Loucy (cell line): ENCODE measurements around the gene TTC14.

ENCODE experiments used
- H2AFZ ChIP-seq: fragments of 200-600 bp; sonication (generic); 2 replicates; pipeline ENCODE4 v1.6.0; 2016; ENCODE audit warnings: antibody characterized with exemption, mild to moderate bottlenecking, low read length, moderate library complexity
- H3F3A ChIP-seq: fragments of 200-600 bp; 2 replicates; pipeline ENCODE4 v1.6.0; 2016; ENCODE audit warnings: antibody characterized with exemption, low read depth, mild to moderate bottlenecking
- H3K27me3 ChIP-seq: fragments of 200-600 bp; sonication (generic); 2 replicates; pipeline ENCODE4 v1.6.1; 2014; ENCODE audit warnings: low read length, mild to moderate bottlenecking; ENCODE audit not compliant: insufficient read depth, poor library complexity, severe bottlenecking
- H3K36me3 ChIP-seq: fragments of 200-600 bp; sonication (generic); 2 replicates; pipeline ENCODE4 v1.6.1; 2016; ENCODE audit warnings: low read length; ENCODE audit not compliant: insufficient read depth
- H3K4me1 ChIP-seq: fragments of 200-600 bp; sonication (generic); 2 replicates; pipeline ENCODE4 v1.5.1; 2014; ENCODE audit warnings: low read length, mild to moderate bottlenecking; ENCODE audit not compliant: insufficient read depth, poor library complexity, severe bottlenecking
- H3K4me2 ChIP-seq: fragments of 200-600 bp; sonication (generic); 2 replicates; pipeline ENCODE4 v1.6.0; 2014; ENCODE audit warnings: antibody characterized with exemption, low read length, low read depth, mild to moderate bottlenecking; ENCODE audit not compliant: poor library complexity, severe bottlenecking
- H3K4me3 ChIP-seq: fragments of 200-600 bp; sonication (generic); 2 replicates; pipeline ENCODE4 v1.5.1; 2014; ENCODE audit warnings: low read length, mild to moderate bottlenecking, mixed read lengths; ENCODE audit not compliant: poor library complexity, severe bottlenecking
- H3K79me2 ChIP-seq: fragments of 200-600 bp; sonication (generic); 2 replicates; pipeline ENCODE4 v1.6.1; 2014; ENCODE audit warnings: low read length; ENCODE audit not compliant: insufficient read depth
- H3K9ac ChIP-seq: fragments of 200-600 bp; sonication (generic); 2 replicates; pipeline ENCODE4 v1.6.0; 2014; ENCODE audit warnings: mild to moderate bottlenecking, low read depth, low read length, moderate library complexity; ENCODE audit not compliant: poor library complexity, severe bottlenecking
- H3K9me2 ChIP-seq: fragments of 200-600 bp; sonication (generic); replicated peaks from 2 replicates; pipeline ENCODE4 v1.6.1; 2016; ENCODE audit warnings: low read depth, low read length, mixed read lengths
- H3K9me3 ChIP-seq: fragments of 200-600 bp; sonication (generic); 2 replicates; pipeline ENCODE4 v1.6.1; 2014; ENCODE audit warnings: mild to moderate bottlenecking, antibody characterized with exemption, low read length, low read depth; ENCODE audit not compliant: insufficient read depth
- H4K20me1 ChIP-seq: fragments of 200-600 bp; sonication (generic); 2 replicates; pipeline ENCODE4 v1.6.0; 2014; ENCODE audit warnings: antibody characterized with exemption, low read length, mild to moderate bottlenecking; ENCODE audit not compliant: insufficient read depth, poor library complexity, severe bottlenecking
- EZH2phosphoT487 ChIP-seq: fragments of 200-600 bp; IDR thresholded peaks from 2 replicates; pipeline ENCODE4 v1.6.1; 2018; ENCODE audit warnings: antibody characterized with exemption, mild to moderate bottlenecking, moderate library complexity, borderline replicate concordance
- TF ChIP-seq, protein P1 (sequence below): fragments of 200-600 bp; sonication (generic); conservative IDR thresholded peaks from 2 replicates; pipeline ENCODE4 v1.5.1; 2014; ENCODE audit warnings: mild to moderate bottlenecking, antibody characterized with exemption, low read length

The TTC14 gene

DNA sequence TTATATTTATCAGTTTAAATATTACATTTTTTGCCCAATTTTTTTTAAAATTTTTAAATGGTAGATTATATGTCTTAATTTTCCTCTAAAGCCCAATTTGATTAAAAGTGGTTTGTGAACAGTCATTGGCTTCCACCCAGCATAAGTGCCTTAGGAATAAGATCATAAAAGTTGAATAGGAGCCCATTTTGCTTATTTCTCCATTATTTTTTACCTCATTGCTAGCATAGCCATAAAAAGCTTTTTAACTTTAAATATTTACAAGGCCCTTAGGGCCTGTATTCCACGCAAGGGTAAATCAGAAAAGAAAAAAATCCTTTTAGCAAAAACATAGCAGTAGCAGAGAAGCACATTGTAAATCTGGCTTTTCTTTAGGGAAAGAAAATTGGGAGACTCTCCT, 9.0 kb downstream of the TTC14 start:
- Histone ChIP-seq H3K4me3 (no peak overlapping the region), H2AFZ (no peak overlapping the region), H3K79me2 (no peaks in the 10 kb centered on the region), H3K4me2 (no peak overlapping the region), H3K4me1 (no peaks in the 10 kb centered on the region), H3K36me3 (no peaks in the 10 kb centered on the region), H3F3A (no peaks in the 10 kb centered on the region; the same call in 1 of the 2 replicates), H3K9me3 (no peaks in the 10 kb centered on the region), H3K27me3 (no peaks in the 10 kb centered on the region), H3K9ac (no peak overlapping the region), H3K9me2 (no peaks in the 10 kb centered on the region), H4K20me1 (no peaks in the 10 kb centered on the region)
- TF ChIP-seq, protein P1, sequence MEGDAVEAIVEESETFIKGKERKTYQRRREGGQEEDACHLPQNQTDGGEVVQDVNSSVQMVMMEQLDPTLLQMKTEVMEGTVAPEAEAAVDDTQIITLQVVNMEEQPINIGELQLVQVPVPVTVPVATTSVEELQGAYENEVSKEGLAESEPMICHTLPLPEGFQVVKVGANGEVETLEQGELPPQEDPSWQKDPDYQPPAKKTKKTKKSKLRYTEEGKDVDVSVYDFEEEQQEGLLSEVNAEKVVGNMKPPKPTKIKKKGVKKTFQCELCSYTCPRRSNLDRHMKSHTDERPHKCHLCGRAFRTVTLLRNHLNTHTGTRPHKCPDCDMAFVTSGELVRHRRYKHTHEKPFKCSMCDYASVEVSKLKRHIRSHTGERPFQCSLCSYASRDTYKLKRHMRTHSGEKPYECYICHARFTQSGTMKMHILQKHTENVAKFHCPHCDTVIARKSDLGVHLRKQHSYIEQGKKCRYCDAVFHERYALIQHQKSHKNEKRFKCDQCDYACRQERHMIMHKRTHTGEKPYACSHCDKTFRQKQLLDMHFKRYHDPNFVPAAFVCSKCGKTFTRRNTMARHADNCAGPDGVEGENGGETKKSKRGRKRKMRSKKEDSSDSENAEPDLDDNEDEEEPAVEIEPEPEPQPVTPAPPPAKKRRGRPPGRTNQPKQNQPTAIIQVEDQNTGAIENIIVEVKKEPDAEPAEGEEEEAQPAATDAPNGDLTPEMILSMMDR, result no peak
- TF ChIP-seq EZH2phosphoT487, result no peak

DNA sequence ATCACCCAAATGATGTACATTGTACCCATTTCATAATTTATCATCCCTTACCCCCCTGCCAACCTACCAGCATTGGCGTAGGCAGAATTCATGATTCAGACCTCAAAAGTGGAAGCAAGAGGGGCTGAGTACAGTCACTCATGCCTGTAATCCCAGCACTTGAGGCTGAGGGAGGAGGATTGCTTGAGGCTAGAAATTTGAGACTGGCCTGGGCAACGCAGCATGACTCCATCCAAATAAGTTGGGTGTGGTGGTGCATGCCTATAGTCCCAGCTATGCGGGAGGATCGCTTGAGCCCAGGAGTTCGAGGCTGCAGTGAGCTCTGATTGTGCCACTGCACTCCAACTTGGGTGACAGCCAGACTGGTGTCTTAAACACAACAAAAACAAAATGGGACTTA, 10.4 kb downstream of the TTC14 start:
- H3K36me3 ChIP-seq, result no peaks in the 10 kb centered on the region
- no peak for TF ChIP-seq EZH2phosphoT487
- TF ChIP-seq, protein P1, result no peak
- no peaks in the 10 kb centered on the region for H3K9me2 ChIP-seq
- no peak overlapping the region for H3K9ac ChIP-seq
- H3K4me1 ChIP-seq, result no peaks in the 10 kb centered on the region
- H3K4me2 ChIP-seq, result no peak overlapping the region
- H4K20me1 ChIP-seq, result no peaks in the 10 kb centered on the region
- no peak overlapping the region for H2AFZ ChIP-seq
- H3K4me3 ChIP-seq, result no peak overlapping the region
- no peaks in the 10 kb centered on the region for H3F3A ChIP-seq
- H3K9me3 ChIP-seq, result no peaks in the 10 kb centered on the region
- H3K79me2 ChIP-seq, result no peaks in the 10 kb centered on the region
- H3K27me3 ChIP-seq, result no peaks in the 10 kb centered on the region

DNA sequence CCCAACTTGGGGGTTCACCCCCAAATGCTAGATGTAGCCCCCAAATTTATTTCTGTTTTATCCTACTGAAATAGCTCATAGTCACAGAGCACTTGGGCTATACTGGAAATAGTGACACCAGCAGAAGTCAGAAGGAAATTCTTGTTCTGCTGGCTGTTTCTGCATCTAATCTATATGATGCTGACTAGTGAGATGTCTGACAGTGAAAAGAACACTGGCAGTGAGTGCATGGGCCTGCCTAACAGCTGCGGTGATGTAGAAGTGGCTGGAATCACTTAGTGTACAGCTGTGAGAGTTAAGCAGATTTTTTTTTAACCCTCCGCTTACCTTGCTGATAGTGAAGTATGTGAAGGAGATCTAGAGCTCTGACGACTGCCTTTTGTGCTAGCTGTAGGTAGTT, 14.0 kb downstream of the TTC14 start:
- no peaks in the 10 kb centered on the region for H3F3A ChIP-seq
- H3K27me3 ChIP-seq, result no peaks in the 10 kb centered on the region
- H3K79me2 ChIP-seq, result no peaks in the 10 kb centered on the region
- no peak overlapping the region for H3K9ac ChIP-seq
- H2AFZ ChIP-seq, result no peak overlapping the region
- no peak overlapping the region for H3K4me3 ChIP-seq
- no peaks in the 10 kb centered on the region for H3K36me3 ChIP-seq
- H3K9me3 ChIP-seq, result no peaks in the 10 kb centered on the region
- H3K9me2 ChIP-seq, result no peaks in the 10 kb centered on the region
- no peaks in the 10 kb centered on the region for H3K4me1 ChIP-seq
- H3K4me2 ChIP-seq, result no peak overlapping the region
- TF ChIP-seq, protein P1, result no peak
- TF ChIP-seq EZH2phosphoT487, result no peak
- H4K20me1 ChIP-seq, result no peaks in the 10 kb centered on the region
